Activated naive CD4-positive, alpha-beta T cell treated with Interleukin-2 at 50 U/mL for 16 hours (primary cell): ENCODE measurements around the gene ACO2.

ENCODE experiments used
- DNase-seq: peaks from one replicate; pipeline ENCODE4 v3.0.0-alpha.2; 2020

ACO2 gene

GRCh38 chr22:41491374-41492100 lies 22.6 kb downstream of the ACO2 start:
- DNase-seq, result no peak

DNA sequence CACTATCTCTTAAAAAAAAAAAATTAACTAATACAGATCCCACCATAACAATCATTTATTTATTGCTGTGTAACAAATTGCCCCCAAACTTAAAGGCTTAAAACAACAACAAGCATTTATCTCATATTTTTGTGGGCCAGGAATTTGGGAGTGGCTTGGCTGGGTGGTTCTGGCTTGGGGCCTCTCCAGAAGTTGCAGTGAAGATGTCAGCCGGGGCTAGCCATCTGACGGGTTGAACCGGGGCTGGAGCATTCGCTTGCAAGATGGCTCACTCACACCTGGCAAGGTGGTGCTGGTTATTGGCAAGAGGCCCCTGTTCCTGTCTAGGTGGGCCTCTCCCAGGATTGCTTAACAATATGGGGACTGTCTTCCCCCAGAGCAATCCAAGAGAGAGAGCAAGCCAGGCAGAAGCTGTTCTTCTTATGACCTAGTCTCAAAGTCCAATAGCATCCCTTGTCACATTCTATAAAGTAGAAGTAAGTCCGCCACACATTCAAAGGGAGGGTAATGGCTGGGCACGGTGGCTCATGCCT lies 29.5 kb downstream of the ACO2 start:
- no peak for DNase-seq

DNA sequence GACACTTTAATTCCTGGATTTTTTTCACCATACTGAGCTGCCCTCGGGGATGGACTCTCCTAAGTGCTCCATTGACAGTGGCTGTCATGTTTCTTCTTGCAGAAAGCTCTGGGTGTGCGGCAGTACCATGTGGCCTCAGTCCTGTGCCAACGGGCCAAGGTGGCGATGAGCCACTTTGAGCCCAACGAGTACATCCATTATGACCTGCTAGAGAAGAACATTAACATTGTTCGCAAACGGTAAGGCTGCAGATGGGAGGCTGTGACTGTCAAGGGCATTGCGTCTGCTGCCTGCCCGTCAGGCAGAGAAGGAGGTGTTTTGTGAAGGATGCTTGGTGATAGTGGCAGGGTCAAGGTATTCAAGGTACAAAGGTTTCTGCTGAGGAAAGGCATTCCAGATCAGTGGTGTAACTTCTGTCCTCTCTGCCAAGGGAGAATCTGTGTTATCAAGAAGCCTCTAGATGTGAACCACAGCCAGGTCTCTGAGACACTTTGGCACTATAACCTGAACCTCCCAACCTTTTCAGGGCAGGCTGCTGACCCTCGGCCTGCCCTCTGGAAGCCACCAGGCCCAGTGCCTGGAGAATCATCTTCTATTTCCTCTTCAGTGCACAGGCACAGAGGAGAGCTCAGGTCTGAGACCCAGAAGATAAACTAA lies 30.8 kb downstream of the ACO2 start:
- no peak for DNase-seq

- DNase-seq, result no peak
Observed at GRCh38 chr22:41500303-41500702, 31.4 kb downstream of the ACO2 start.

- no peak for DNase-seq
Observed at GRCh38 chr22:41501209-41501608, 32.3 kb downstream of the ACO2 start.

DNA sequence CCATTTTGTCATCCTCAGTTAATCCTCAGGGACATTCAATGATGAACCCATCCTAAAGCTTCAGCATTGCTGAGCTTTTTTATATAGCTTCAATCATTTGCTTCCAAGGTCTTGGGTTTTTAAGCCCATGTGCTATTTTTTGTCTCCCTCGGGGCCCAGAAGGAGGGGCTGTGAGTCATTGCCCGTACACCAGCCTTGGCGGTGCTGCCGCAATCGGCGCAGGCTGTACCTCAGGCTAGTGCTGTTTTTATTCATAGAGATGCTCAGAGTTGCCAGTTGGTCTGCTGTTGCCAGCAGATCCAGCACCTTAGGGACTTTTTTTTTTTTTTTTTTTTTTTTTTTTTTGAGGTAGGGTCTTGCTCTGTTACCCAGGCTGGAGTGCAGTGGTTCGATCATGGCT lies 35.5 kb downstream of the ACO2 start:
- no peak for DNase-seq

DNA sequence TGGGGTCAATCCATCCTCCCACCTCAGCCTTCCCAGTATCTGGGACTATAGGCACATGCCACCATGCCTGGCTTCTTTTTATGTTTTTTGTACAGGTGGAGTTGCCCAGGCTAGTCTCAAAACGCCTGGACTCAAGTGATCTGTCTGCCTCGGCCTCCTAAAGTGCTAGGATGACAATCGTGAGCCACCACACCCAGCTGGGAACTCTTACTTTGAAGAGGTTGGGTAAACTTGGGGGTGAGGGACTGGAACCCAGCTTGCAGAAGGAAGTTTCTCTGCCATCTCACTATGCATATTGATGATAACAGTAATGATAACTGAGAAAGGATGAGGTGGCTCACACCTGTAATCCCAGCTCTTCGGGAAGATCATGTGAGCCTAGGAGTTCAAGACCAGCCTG lies 35.9 kb downstream of the ACO2 start:
- DNase-seq, result no peak

GRCh38 chr22:41505511-41506220 lies 36.7 kb downstream of the ACO2 start:
- DNase-seq, result no peak

DNA sequence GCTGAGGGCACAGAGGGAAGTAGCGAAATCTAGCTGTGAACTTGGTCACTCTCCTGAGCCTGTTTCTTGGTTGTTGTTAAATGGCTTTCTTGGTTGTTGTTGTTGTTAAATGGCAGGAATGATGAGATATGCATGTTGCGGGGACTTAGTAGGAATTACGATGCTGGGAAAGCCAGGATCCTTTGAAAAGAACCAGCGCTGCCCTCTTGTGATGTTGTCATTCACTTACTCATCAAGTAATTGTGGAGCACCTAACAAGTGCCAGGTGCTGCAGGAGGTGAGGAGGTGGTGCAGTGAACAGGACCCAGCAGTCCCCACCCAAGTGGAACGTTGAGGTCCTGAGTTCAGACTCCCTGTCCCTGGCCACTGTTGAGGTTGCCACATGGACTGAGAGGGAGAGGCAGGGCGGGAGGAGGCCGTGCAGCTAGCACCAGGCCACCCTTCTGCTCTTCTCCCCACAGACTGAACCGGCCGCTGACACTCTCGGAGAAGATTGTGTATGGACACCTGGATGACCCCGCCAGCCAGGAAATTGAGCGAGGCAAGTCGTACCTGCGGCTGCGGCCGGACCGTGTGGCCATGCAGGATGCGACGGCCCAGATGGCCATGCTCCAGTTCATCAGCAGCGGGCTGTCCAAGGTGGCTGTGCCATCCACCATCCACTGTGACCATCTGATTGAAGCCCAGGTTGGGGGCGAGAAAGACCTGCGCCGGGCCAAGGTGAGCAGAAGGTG lies 38.6 kb downstream of the ACO2 start:
- no peak for DNase-seq

DNA sequence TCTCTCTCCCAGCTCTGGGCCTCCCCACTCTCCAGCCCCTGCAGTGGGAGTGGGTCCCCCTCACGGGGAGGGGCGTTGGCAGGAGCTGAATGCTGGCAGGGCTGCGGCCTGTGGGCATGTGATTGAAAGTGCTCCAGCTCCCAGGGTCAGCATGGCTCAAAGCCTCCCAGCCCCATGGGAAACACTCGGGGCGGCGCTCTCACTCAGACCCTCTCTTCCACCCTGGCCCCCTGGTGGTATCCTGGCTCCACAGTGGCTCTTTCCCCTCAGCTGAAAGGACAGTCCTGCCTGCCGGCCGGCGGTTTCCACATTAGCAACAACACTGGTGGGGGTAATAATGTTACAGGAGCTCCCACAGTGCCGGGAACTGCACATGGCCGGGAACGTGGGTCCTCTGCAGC lies 39.9 kb downstream of the ACO2 start:
- DNase-seq, result no peak

- DNase-seq, result no peak
Observed at GRCh38 chr22:41511521-41511968, 42.6 kb downstream of the ACO2 start.

DNA sequence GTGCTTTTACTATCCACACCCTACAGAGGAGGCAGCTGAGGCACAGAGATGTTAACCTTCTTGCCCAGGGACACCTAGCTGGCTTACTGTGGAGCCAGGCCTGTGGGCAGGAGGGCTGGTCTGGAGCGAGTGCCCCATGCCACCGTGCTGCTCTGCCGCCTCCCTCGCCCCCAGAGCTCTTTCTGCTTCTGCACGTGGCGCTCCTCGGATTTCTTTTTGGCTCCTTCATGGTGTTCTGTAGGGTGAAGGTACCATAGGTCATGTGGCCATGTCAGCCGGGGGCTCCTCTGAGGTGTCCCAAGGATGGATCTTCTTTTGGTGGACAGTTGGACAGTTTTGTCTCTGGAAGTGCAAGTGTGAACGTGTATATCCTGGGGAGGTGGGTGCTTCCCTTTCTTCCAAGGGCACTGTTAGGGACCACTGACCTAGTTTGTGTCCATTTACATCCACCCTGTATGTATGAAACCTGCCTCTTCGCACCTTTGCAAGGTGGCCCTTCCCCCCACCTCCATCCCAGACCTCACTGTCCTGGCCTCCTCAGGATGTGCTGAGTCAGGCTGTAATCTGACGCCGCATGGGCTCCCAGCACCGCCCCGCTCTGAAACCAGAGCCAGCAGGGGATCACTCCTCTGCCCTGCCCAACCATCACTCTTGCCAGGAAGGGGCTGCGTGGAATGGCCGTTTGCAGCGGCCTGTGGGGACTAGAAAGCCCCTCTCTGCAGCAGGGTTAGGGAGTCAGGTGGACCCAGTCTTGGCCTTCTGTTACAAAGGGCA lies 43.7 kb downstream of the ACO2 start:
- no peak for DNase-seq

DNA sequence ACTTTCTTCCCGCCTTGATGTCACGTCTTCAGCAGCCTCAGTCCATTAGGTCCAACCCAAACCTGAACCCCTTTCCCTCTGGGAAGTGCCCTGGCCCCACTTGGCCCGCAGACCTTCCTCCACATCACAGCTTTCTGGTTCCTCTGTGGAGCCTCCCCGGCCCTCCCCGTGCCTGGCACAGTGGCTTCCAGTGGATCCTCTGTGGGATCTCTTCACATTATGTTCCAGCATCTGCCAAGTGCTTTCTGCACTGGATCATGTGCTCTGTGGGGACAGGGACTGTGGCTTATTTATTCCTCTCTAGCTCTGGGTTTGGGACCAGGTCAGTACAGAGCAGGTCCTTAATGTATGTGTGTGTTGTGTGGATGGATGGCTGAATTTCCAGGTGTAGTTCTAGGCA lies 44.5 kb downstream of the ACO2 start:
- DNase-seq, result no peak

DNA sequence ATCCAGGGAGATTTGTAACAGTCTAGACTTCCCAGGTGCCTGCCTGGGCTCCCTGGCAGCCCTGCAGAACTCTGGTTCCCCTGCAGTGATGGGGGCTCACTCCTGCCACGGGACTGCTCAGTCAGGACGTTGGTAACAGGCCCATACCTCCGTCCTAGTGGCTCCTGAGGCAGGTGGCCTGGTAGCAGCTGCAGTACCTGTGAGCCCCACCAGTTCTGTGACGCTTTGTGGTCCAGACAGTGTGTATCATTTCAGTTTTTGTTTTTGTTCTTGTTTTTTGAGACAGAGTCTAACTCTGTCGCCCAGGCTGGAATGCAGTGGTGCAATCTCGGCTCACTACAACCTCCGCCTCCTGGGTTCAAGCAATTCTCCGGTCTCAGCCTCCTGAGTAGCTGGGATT lies 47.5 kb downstream of the ACO2 start:
- DNase-seq, result no peak

- DNase-seq, result peak; percentile 45
Observed at GRCh38 chr22:41517172-41518047, 48.5 kb downstream of the ACO2 start.

- DNase-seq, result no peak
Observed at GRCh38 chr22:41518048-41518347, 49.1 kb downstream of the ACO2 start.

GRCh38 chr22:41521126-41521525 lies 52.2 kb downstream of the ACO2 start:
- DNase-seq, result no peak

DNA sequence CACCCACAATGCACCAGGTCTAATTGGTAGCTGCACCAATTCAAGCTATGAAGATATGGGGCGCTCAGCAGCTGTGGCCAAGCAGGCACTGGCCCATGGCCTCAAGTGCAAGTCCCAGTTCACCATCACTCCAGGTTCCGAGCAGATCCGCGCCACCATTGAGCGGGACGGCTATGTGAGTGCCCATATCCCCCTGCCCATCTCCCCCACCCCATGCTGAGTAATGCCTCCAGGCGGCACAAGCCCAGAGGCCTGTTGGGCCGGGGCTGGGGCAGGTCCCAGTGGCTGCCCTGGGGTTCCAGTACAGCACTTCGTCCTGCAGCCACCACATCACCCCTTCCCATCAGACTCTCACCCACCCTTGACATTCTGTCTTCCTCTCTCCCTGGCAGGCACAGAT lies 53.9 kb downstream of the ACO2 start:
- no peak for DNase-seq

- no peak for DNase-seq
Observed at GRCh38 chr22:41523464-41524221, 54.7 kb downstream of the ACO2 start.

- DNase-seq, result no peak
Observed at GRCh38 chr22:41524251-41524661, 55.3 kb downstream of the ACO2 start.
